Neural cell (in vitro differentiated cells): Measurements from ENCODE around the gene CASZ1.

ENCODE experiments used
- EP300 ChIP-seq: fragments of 450-650 bp; conservative IDR thresholded peaks from 2 replicates; pipeline ENCODE4 v1.6.1; 2014; ENCODE audit warnings: antibody characterized with exemption, mild to moderate bottlenecking, moderate library complexity; ENCODE audit not compliant: poor library complexity, severe bottlenecking
- EZH2 ChIP-seq: fragments of 200-600, 300-800 bp; shearing (Covaris generic), sonication (generic); IDR thresholded peaks from 2 replicates; pipeline ENCODE4 v1.6.1; 2014; ENCODE audit warnings: antibody characterized with exemption, low read length, borderline replicate concordance, mild to moderate bottlenecking; ENCODE audit not compliant: insufficient read depth, poor library complexity, severe bottlenecking
- MXI1 ChIP-seq: fragments of 450-650 bp; conservative IDR thresholded peaks from 2 replicates; pipeline ENCODE4 v1.6.1; 2014; ENCODE audit warnings: antibody characterized with exemption, mild to moderate bottlenecking; ENCODE audit not compliant: poor library complexity, severe bottlenecking
- SMC3 ChIP-seq: fragments of 450-650 bp; conservative IDR thresholded peaks from 2 replicates; pipeline ENCODE4 v1.6.1; 2014; ENCODE audit warnings: antibody characterized with exemption, mild to moderate bottlenecking, moderate library complexity; ENCODE audit not compliant: poor library complexity
- TF ChIP-seq, protein P1 (sequence below): fragments of 450-650 bp; IDR thresholded peaks from 2 replicates; pipeline ENCODE4 v1.5.1; 2014; ENCODE audit warnings: antibody characterized with exemption, mild to moderate bottlenecking, moderate library complexity; ENCODE audit not compliant: poor library complexity, severe bottlenecking

- TF ChIP-seq MXI1 (no peak), EZH2 (no peak), SMC3 (no peak), EP300 (no peak)
- TF ChIP-seq, protein P1, sequence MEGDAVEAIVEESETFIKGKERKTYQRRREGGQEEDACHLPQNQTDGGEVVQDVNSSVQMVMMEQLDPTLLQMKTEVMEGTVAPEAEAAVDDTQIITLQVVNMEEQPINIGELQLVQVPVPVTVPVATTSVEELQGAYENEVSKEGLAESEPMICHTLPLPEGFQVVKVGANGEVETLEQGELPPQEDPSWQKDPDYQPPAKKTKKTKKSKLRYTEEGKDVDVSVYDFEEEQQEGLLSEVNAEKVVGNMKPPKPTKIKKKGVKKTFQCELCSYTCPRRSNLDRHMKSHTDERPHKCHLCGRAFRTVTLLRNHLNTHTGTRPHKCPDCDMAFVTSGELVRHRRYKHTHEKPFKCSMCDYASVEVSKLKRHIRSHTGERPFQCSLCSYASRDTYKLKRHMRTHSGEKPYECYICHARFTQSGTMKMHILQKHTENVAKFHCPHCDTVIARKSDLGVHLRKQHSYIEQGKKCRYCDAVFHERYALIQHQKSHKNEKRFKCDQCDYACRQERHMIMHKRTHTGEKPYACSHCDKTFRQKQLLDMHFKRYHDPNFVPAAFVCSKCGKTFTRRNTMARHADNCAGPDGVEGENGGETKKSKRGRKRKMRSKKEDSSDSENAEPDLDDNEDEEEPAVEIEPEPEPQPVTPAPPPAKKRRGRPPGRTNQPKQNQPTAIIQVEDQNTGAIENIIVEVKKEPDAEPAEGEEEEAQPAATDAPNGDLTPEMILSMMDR, result no peak
Observed at GRCh38 chr1:10835822-10836421, 39.5 kb upstream of the CASZ1 start.
